HepG2 (cell line): Measurements from ENCODE around the gene C10orf67. TPM values are rescaled to one million over a fixed set of nuclear protein-coding genes. Genes with fewer than 3 reads are reported as not detected.
A peak's percentile ranks its signal among the peaks of the same experiment; 100 is the strongest.

Source experiments
- CSRNP1 ChIP-seq: sonication (generic); formaldehyde crosslinking; IDR thresholded peaks from 2 replicates; pipeline ENCODE4 v1.8.1; 2023; ENCODE audit warnings: mild to moderate bottlenecking, missing genetic modification reagents
- HNF4G ChIP-seq, 2 experiments: sonication (generic) in 1 of 2; formaldehyde crosslinking in 1 of 2; IDR thresholded peaks; 2 replicates each; pipeline versions ENCODE4 v1.4.0 to v1.6.1; 2011 to 2020; ENCODE audit warnings: borderline replicate concordance in 2 of 2, low read depth in 2 of 2, mild to moderate bottlenecking in 2 of 2, low read length in 1 of 2, missing genetic modification reagents in 1 of 2, moderate library complexity in 1 of 2
- MNT ChIP-seq: fragments of 450-650 bp; IDR thresholded peaks from 2 replicates; pipeline ENCODE4 v1.6.1; 2016
- MTF1 ChIP-seq: sonication (generic); formaldehyde crosslinking; IDR thresholded peaks from 2 replicates; pipeline ENCODE4 v1.5.0; 2020; ENCODE audit warnings: missing genetic modification reagents
- PTBP1 ChIP-seq: fragments of 200-400 bp; formaldehyde crosslinking; IDR thresholded peaks from 2 replicates; pipeline ENCODE4 v1.6.1; 2018; ENCODE audit warnings: low read length, low read depth; ENCODE audit not compliant: poor library complexity, severe bottlenecking
- RXRB ChIP-seq: IDR thresholded peaks from 2 replicates; pipeline ENCODE4 v1.6.1; 2016; ENCODE audit warnings: borderline replicate concordance, missing genetic modification reagents, missing compliant biosample characterization
- SMAD9 ChIP-seq: sonication (generic); formaldehyde crosslinking; IDR thresholded peaks from 2 replicates; pipeline ENCODE4 v1.5.1; 2020; ENCODE audit warnings: mild to moderate bottlenecking, missing genetic modification reagents
- TERF1 ChIP-seq: sonication (generic); formaldehyde crosslinking; IDR thresholded peaks from 2 replicates; pipeline ENCODE4 v1.8.0; 2022; ENCODE audit warnings: mild to moderate bottlenecking, missing genetic modification reagents, moderate library complexity
- TIGD3 ChIP-seq: sonication (generic); formaldehyde crosslinking; IDR thresholded peaks from 2 replicates; pipeline ENCODE4 v1.5.1; 2020; ENCODE audit warnings: mild to moderate bottlenecking, missing genetic modification reagents, borderline replicate concordance
- ZKSCAN1 ChIP-seq: fragments of 150-350 bp; IDR thresholded peaks from 2 replicates; pipeline ENCODE4 v1.6.1; 2014; ENCODE audit warnings: low read length
- ZNF792 ChIP-seq: IDR thresholded peaks from 2 replicates; pipeline ENCODE4 v1.6.1; 2016
- polyA plus RNA-seq, 8 experiments: library from polyadenylated mRNA; depleted of rRNA in 3 of 8; stranded (reverse) in 7 of 8; unstranded in 1 of 8; fragments of >200 nt; fragmentation: Illumina TruSeq in 4 of 8; extraction: Trizol in 4 of 8; gene quantifications; 2 replicates each; pipeline versions ENCODE4 v1.2.1 to v1.2.3, GENCODE V29; 2011 to 2016; ENCODE audit warnings: low read depth in 4 of 8, missing spikeins in 1 of 8, mixed read lengths in 1 of 8; ENCODE audit not compliant: insufficient read depth in 1 of 8
- total RNA-seq, 5 experiments: library from RNA; depleted of rRNA; stranded (reverse); fragments of >200 nt; fragmentation: Illumina TruSeq; extraction: Trizol; gene quantifications; 2 replicates each; pipeline ENCODE4 v1.2.3, GENCODE V29; 2016; ENCODE audit warnings: low read depth in 1 of 5

Gene C10orf67
- total and polyA plus RNA-seq, 2 of the 13 experiments (the other 11 are each of a cell fraction or from before 2014, with no cell fraction given): not detected

- TF ChIP-seq MNT (no peak), TERF1 (no peak), PTBP1 (no peak), MTF1 (no peak), ZKSCAN1 (no peak), SMAD9 (CRISPR knock-in tag) (no peak), TIGD3 (CRISPR knock-in tag) (no peak), HNF4G (IDR thresholded peaks at IDR 0.05; ENCODE audit: borderline replicate concordance, low read depth, low read length) (no peak), HNF4G (CRISPR knock-in tag; IDR thresholded peaks at IDR 0.05; ENCODE audit: borderline replicate concordance, low read depth) (no peak), RXRB (CRISPR knock-in tag) (0 out of 2 replicates have a peak, but pooled peaks have one; percentile 12), CSRNP1 (CRISPR knock-in tag) (no peak), ZNF792 (no peak)
- TF ChIP-seq, all 625 proteins: peak for 16
Measured at GRCh38 chr10:23238015-23238414, 106.6 kb downstream of the C10orf67 start (continued).
